Lung microvascular endothelial cell (primary cell): ENCODE measurements around the gene ROBO1. TPM values are rescaled to one million over a fixed set of nuclear protein-coding genes. Genes with fewer than 3 reads are reported as not detected.

Source experiments
- DNase-seq, 2 donors: peaks; one replicate each; pipeline versions ENCODE4 v3.0.0 to v3.0.0-alpha.2; 2010; ENCODE audit warnings: low read depth in 2 of 2
- total RNA-seq: library from RNA; depleted of rRNA; stranded (reverse); fragments of >200 nt; gene quantifications from 2 replicates; pipeline ENCODE4 v1.2.1, GENCODE V29; 2014

Gene ROBO1
- total RNA-seq, 1 donor from 2014 or later, result 0.20 TPM

DNA sequence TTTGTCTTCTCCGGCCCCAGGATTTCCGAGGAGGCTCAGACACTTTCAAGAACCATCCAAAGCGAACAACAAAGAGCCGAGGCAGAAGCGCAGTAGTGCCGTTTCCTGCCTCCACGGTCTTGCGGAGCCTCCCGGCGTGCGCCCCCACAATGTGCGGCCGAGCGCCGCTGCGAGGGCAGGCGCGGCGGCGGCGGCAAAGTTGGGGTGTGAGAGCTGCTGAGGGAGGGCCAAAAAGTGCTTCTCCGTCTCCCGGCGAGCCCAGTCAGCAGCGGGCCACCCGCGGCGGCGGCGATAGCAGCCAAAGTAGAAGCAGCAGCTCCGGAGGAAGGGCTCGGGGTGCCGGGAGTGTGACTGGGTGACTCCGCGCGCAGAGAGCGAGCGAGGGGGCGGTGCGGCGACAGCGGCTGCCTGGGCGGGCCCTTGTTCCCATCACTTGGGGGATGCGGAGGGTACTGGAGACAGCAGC lies 749.1 kb downstream of the ROBO1 start:
- peak in 1 of 2 donors; percentile 13 for DNase-seq

- no peak for DNase-seq
Measured at GRCh38 chr3:79018265-79018664, 749.5 kb downstream of the ROBO1 start.

DNA sequence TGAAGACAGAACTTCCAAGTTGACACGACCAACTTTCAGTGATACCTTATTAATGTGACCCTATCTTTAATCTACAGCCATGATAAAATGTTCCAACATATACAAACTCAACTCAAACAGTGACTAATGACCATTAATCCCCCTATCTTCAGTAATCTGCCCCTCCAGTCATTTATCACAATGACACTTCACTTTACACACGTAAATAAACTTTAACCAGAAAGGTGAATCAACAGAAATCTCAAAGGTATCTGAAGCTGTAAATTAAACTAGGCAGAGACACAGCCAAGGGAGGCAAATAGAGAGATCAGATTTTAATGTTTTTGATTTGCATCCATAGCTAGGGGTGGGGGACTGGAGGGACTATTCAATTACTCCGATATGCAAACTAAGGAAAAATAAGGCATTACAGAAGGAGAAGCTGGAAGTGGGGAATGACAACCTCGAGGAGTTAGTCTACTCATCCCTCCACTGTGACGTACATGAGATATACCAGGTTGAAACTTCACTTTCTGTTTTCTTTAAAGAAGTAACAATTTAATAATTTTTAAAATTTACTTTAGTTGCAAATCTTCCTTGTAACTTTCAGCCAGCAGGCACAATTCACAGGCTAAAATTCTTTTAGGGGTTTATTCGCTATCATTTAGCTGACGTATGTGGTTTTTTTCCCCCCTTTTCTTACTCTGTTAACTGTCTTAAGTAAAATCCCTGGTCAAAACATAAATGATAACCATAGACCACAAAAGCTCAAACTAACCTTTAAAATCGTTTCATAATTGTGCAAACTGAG lies 751.0 kb downstream of the ROBO1 start:
- DNase-seq, result no peak

- DNase-seq, result no peak
Measured at GRCh38 chr3:79015854-79016253, 751.9 kb downstream of the ROBO1 start.

GRCh38 chr3:79012946-79013362 lies 754.8 kb downstream of the ROBO1 start:
- no peak for DNase-seq

GRCh38 chr3:79012530-79012913 lies 755.3 kb downstream of the ROBO1 start:
- DNase-seq, result no peak

- no peak for DNase-seq
Measured at GRCh38 chr3:79011821-79012529, 755.8 kb downstream of the ROBO1 start.

DNA sequence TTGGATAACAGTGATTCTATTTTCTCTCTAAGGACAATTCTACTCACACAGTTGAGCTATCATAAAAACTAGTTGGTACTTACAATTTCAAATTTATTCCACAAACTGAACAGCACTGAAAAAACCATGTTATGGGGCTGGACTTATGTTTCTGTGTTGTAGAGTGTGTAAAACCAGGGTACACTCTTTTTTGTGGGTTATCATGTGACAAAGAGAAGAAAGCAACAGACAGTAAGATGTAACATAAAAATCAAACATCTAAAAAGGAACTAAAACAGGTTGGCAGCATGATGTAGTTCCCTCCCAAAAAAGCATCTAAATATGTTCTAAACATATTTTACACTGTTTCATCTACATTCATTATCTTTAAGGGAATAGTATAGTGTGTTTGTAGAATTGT lies 757.9 kb downstream of the ROBO1 start:
- DNase-seq, result no peak

- no peak for DNase-seq
Measured at GRCh38 chr3:79006077-79006476, 761.7 kb downstream of the ROBO1 start.

DNA sequence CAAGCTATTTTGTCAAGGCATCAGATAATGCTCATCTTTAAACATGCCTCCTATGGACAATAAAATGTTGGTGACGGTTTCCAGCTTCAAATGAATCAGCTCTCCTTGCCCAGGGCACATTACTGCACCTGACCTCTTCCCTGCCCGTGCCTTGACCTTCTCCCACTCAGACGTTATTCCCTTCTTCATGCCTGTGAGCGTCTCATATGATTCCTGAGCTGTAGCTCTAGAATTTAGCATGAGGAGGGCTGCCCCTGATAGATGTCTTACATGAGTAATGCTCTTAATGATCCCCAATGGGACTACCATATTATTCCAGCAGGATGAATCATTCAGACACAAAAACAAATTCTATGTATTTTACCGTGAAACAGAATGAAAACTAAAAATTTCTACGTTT lies 762.7 kb downstream of the ROBO1 start:
- no peak for DNase-seq

GRCh38 chr3:79003994-79004393 lies 763.8 kb downstream of the ROBO1 start:
- no peak for DNase-seq

- DNase-seq, result no peak
Measured at GRCh38 chr3:79002465-79003372, 765.1 kb downstream of the ROBO1 start.

DNA sequence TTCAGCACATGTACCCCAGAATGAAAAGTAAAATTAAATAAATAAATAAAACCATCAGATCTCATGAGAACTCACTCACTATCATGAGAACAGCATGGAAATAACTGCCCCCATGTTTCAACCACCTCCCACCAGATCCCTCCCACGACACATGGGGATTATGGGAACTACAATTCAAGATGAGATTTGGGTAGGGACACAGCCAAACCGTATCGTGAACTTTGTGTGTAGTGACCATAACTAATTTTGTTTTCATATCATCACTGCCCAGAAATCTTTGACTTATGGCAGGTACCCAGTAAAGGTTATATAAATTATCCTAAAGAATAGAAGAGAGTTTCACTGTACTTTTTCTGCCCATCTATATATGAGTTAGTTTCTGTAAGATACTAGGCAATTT lies 766.5 kb downstream of the ROBO1 start:
- no peak for DNase-seq

- no peak for DNase-seq
Measured at GRCh38 chr3:78999139-78999538, 768.7 kb downstream of the ROBO1 start.

- DNase-seq, result no peak
Measured at GRCh38 chr3:78995087-78995486, 772.7 kb downstream of the ROBO1 start.

- DNase-seq, result no peak
Measured at GRCh38 chr3:78994174-78995027, 773.4 kb downstream of the ROBO1 start.

GRCh38 chr3:78993375-78993774 lies 774.4 kb downstream of the ROBO1 start:
- no peak for DNase-seq

- DNase-seq, result no peak
Measured at GRCh38 chr3:78992830-78993229, 775.0 kb downstream of the ROBO1 start.

DNA sequence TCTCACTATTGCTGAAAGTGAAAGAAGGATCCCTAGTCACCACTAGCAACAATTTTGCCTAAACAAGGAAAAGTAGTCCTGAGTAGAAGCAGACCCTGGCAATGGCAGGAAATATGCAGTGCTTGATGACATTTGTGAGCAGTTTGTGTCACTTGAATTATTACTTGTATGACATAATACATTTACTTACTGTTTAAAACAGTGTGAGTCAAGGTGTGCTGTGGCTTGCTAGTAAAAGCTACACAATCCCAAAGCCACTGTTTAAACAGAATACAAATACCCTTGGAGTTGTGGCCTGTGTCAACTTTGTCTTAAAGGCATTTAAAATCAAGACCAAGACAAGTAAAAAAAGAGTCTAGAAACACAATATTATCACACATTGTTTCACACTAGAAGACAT lies 775.4 kb downstream of the ROBO1 start:
- no peak for DNase-seq

GRCh38 chr3:78991656-78992055 lies 776.1 kb downstream of the ROBO1 start:
- DNase-seq, result no peak

GRCh38 chr3:78990156-78990555 lies 777.6 kb downstream of the ROBO1 start:
- no peak for DNase-seq
